Keratinocyte (primary cell): ENCODE measurements around the gene EML2. TPM values are rescaled to one million over a fixed set of nuclear protein-coding genes. Genes with fewer than 3 reads are reported as not detected.

ENCODE experiments used
- DNase-seq: peaks from one replicate; pipeline ENCODE4 v3.0.0-alpha.2; 2011; ENCODE audit warnings: low read depth, missing footprints, low spot score
- FAIRE-seq: peaks from 2 replicates; lab custom pipeline; 2011; peaks lifted over from hg19 to GRCh38; lab: Jason Lieb, UNC
- H2AFZ ChIP-seq: 2 replicates; pipeline ENCODE4 v1.6.0; 2012; ENCODE audit warnings: low read length, control low read depth, inconsistent platforms; ENCODE audit not compliant: control insufficient read depth
- H3K27ac ChIP-seq: 2 replicates; pipeline ENCODE4 v1.5.1; 2011; ENCODE audit warnings: low read length; ENCODE audit not compliant: control insufficient read depth, insufficient read depth
- H3K27me3 ChIP-seq: 3 replicates; pipeline ENCODE4 v1.6.0; 2011; ENCODE audit warnings: low read length; ENCODE audit not compliant: control insufficient read depth, insufficient read depth; ENCODE audit errors: extremely low read depth
- H3K36me3 ChIP-seq, 2 experiments: 2 replicates in 1 of 2; 3 replicates in 1 of 2; pipeline ENCODE4 v1.5.1; 2011; ENCODE audit warnings: low read length in 2 of 2, mild to moderate bottlenecking in 1 of 2; ENCODE audit not compliant: control insufficient read depth in 2 of 2, insufficient read depth in 2 of 2; ENCODE audit errors: extremely low read depth in 1 of 2
- H3K4me1 ChIP-seq: 3 replicates; pipeline ENCODE4 v1.5.1; 2011; ENCODE audit warnings: low read length; ENCODE audit not compliant: control insufficient read depth, insufficient read depth; ENCODE audit errors: extremely low read depth
- H3K4me2 ChIP-seq: 3 replicates; pipeline ENCODE4 v1.6.0; 2011; ENCODE audit warnings: low read depth, low read length; ENCODE audit not compliant: control insufficient read depth, insufficient read depth; ENCODE audit errors: extremely low read depth
- H3K4me3 ChIP-seq, 3 experiments: fragments of 200-600 bp in 1 of 3; sonication (generic) in 1 of 3; 2 replicates in 2 of 3; 3 replicates in 1 of 3; pipeline ENCODE4 v1.5.1; 2011 to 2016; ENCODE audit warnings: low read length in 3 of 3, mild to moderate bottlenecking in 3 of 3, control low read depth in 2 of 3, inconsistent platforms in 1 of 3, low read depth in 1 of 3, mixed read lengths in 1 of 3, mixed run types in 1 of 3, moderate library complexity in 1 of 3; ENCODE audit not compliant: control insufficient read depth in 2 of 3, insufficient read depth in 2 of 3; ENCODE audit errors: extremely low read depth in 1 of 3
- H3K79me2 ChIP-seq: 2 replicates; pipeline ENCODE4 v1.6.0; 2012; ENCODE audit warnings: low read length; ENCODE audit not compliant: control insufficient read depth, insufficient read depth
- H3K9ac ChIP-seq: 3 replicates; pipeline ENCODE4 v1.6.0; 2011; ENCODE audit warnings: low read length; ENCODE audit not compliant: control insufficient read depth, insufficient read depth; ENCODE audit errors: extremely low read depth
- H3K9me1 ChIP-seq: 3 replicates; pipeline ENCODE4 v1.6.0; 2011; ENCODE audit warnings: low read length; ENCODE audit not compliant: control insufficient read depth, insufficient read depth; ENCODE audit errors: extremely low read depth
- H3K9me3 ChIP-seq: 2 replicates; pipeline ENCODE4 v1.5.1; 2012; ENCODE audit warnings: low read depth, low read length; ENCODE audit not compliant: control insufficient read depth
- H4K20me1 ChIP-seq: 3 replicates; pipeline ENCODE4 v1.6.0; 2011; ENCODE audit warnings: low read length; ENCODE audit not compliant: control insufficient read depth, insufficient read depth; ENCODE audit errors: extremely low read depth
- CTCF ChIP-seq, 3 experiments: IDR thresholded peaks in 1 of 3; conservative IDR thresholded peaks in 1 of 3; optimal IDR thresholded peaks in 1 of 3; 2 replicates in 2 of 3; 3 replicates in 1 of 3; pipeline versions ENCODE3 to v1.5.1; 2011; ENCODE audit warnings: low read length in 3 of 3, mild to moderate bottlenecking in 3 of 3, moderate library complexity in 2 of 3, control low read depth in 1 of 3, inconsistent platforms in 1 of 3; ENCODE audit not compliant: insufficient read depth in 2 of 3; ENCODE audit errors: extremely low read depth in 1 of 3
- EZH2 ChIP-seq: IDR thresholded peaks from one replicate; pipeline ENCODE4 v1.6.1; 2012; ENCODE audit warnings: inconsistent platforms, mild to moderate bottlenecking, low read length, moderate library complexity
- dilution Hi-C: fragments of 300-500 bp; cut with MboI; formaldehyde crosslinking; loops from one replicate; pipeline ENCODE4 v1.7.0; 2020; ENCODE audit warnings: low sequenced_read_pairs; ENCODE audit not compliant: extremely low pct_ligation_motif_present
- polyA plus RNA-seq, 5 experiments: library from polyadenylated mRNA; depleted of rRNA in 3 of 5; stranded (reverse) in 3 of 5; stranded (forward) in 1 of 5; unstranded in 1 of 5; fragments of >200 nt; gene quantifications; 1 replicate in 1 of 5; 2 replicates in 3 of 5; 3 replicates in 1 of 5; pipeline versions ENCODE4 v1.2.1 to v1.2.3, GENCODE V29; 2011 to 2012; ENCODE audit warnings: missing spikeins in 2 of 5, low read depth in 1 of 5, low replicate concordance in 1 of 5

The EML2 gene
- polyA plus RNA-seq, 1 donor (not counting 4 experiments of a cell fraction or from before 2014, with no cell fraction given): 43.4 TPM

- Histone ChIP-seq H3K4me2 (no peak overlapping the region), H3K9ac (no peak overlapping the region), H3K79me2 (no peaks in the 10 kb centered on the region), H3K36me3 (no peaks in the 10 kb centered on the region), H2AFZ (no peak overlapping the region), H3K4me1 (no peaks in the 10 kb centered on the region), H3K9me1 (no peaks in the 10 kb centered on the region), H3K27me3 (peaks cover 9% of the 10 kb centered on the region), H3K9me3 (no peaks in the 10 kb centered on the region), H3K4me3 (no peak overlapping the region), H3K27ac (no peak overlapping the region), H4K20me1 (no peaks in the 10 kb centered on the region)
- DNase-seq (no peak), FAIRE-seq (no peak)
- dilution Hi-C loops: no loop called here
- TF ChIP-seq EZH2: no peak
- TF ChIP-seq CTCF (optimal IDR thresholded peaks at IDR 0.05 in 1 of 3, IDR thresholded peaks at IDR 0.05 in 1 of 3, conservative IDR thresholded peaks at IDR 0.05 in 1 of 3; ENCODE audit: extremely low read depth in 1 of 3, insufficient read depth in 2 of 3, low read length in 3 of 3): no peak
Observed at GRCh38 chr19:45655073-45655472, 15.9 kb upstream of the EML2 start.

GRCh38 chr19:45653634-45654033 lies 14.4 kb upstream of the EML2 start:
- Histone ChIP-seq H3K27ac (no peak overlapping the region), H4K20me1 (no peaks in the 10 kb centered on the region), H3K4me2 (no peak overlapping the region), H2AFZ (no peak overlapping the region), H3K27me3 (peaks cover 4% of the 10 kb centered on the region), H3K9me1 (no peaks in the 10 kb centered on the region), H3K9ac (no peak overlapping the region), H3K4me1 (no peaks in the 10 kb centered on the region), H3K4me3 (no peak overlapping the region), H3K79me2 (no peaks in the 10 kb centered on the region), H3K9me3 (no peaks in the 10 kb centered on the region), H3K36me3 (no peaks in the 10 kb centered on the region)
- dilution Hi-C loops: no loop called here
- no peak for DNase-seq
- TF ChIP-seq CTCF (optimal IDR thresholded peaks at IDR 0.05 in 1 of 3, IDR thresholded peaks at IDR 0.05 in 1 of 3, conservative IDR thresholded peaks at IDR 0.05 in 1 of 3; ENCODE audit: extremely low read depth in 1 of 3, insufficient read depth in 2 of 3, low read length in 3 of 3): no peak
- TF ChIP-seq EZH2: no peak
- no peak for FAIRE-seq
